Breast epithelium (tissue), 3 donors: ENCODE results near the gene TAF13.

Experiments
- POLR2A ChIP-seq: fragments of 450-650 bp; IDR thresholded peaks from one replicate; pipeline ENCODE4 v1.6.1; 2016; ENCODE audit warnings: antibody characterized with exemption, mild to moderate bottlenecking, moderate library complexity
- POLR2AphosphoS5 ChIP-seq, 3 donors: sonication (generic); formaldehyde crosslinking; IDR thresholded peaks; one replicate each; pipeline ENCODE4 v1.6.1; 2017; ENCODE audit warnings: antibody characterized with exemption in 3 of 3
- TF ChIP-seq, protein P1 (sequence below), 3 donors: fragments of 450-650 bp; IDR thresholded peaks; one replicate each; pipeline ENCODE4 v1.5.1; 2016 to 2017; ENCODE audit warnings: antibody characterized with exemption in 3 of 3, mild to moderate bottlenecking in 3 of 3, moderate library complexity in 3 of 3

DNA sequence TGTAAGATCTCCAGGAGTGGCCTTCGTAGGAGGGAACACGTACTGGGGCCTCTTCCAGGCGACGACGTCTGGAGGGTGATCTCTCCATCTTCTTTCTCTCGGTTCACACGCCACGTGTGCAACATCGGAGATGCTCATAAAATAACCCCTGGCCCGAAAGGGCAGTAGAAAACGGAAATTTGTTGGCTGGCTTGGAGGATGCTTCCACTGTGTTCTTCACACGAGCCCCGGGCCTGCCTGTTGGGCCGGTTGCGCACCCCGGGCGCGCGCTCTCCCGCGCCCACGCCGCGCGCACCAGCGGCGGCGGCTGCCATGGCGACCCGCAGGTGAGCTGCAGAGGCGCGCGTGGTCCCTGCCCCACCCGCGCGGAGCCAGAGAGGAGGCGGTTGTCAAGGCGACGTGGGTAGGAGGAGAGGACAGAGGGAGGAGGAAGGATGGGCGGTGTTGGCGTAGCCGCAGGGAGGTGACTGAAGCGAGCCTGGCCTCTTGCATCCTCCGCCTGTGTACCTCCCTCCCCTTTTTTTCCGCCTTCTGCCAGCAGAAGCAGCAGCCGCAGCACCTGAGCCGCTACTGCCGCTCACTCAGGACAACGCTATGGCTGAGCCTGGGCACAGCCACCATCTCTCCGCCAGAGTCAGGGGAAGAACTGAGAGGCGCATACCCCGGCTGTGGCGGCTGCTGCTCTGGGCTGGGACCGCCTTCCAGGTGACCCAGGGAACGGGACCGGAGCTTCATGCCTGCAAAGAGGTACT is 38.0 kb upstream of the TAF13 start, which contains the start of gene ELAPOR1:
- TF ChIP-seq, protein P1, sequence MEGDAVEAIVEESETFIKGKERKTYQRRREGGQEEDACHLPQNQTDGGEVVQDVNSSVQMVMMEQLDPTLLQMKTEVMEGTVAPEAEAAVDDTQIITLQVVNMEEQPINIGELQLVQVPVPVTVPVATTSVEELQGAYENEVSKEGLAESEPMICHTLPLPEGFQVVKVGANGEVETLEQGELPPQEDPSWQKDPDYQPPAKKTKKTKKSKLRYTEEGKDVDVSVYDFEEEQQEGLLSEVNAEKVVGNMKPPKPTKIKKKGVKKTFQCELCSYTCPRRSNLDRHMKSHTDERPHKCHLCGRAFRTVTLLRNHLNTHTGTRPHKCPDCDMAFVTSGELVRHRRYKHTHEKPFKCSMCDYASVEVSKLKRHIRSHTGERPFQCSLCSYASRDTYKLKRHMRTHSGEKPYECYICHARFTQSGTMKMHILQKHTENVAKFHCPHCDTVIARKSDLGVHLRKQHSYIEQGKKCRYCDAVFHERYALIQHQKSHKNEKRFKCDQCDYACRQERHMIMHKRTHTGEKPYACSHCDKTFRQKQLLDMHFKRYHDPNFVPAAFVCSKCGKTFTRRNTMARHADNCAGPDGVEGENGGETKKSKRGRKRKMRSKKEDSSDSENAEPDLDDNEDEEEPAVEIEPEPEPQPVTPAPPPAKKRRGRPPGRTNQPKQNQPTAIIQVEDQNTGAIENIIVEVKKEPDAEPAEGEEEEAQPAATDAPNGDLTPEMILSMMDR (IDR thresholded peaks at IDR 0.05), result no peak
- TF ChIP-seq POLR2A (no peak), POLR2AphosphoS5 (IDR thresholded peaks at IDR 0.05) (no peak)
